ENCODE measurements around the gene LHX6. TPM values are rescaled to one million over a fixed set of nuclear protein-coding genes. Genes with fewer than 3 reads are reported as not detected.

The LHX6 gene
- total RNA-seq, 6 experiments from 2014 or later, result not detected

GRCh38 chr9:122195875-122196274 lies 32.9 kb downstream of the LHX6 start:
- TF ChIP-seq CTCF (IDR thresholded peaks at IDR 0.05), result no peak
- peaks cover 20% of the 10 kb centered on the region for H3K27me3 Mint-ChIP-seq (ENCODE audit: insufficient read depth)
- peaks cover 15% of the 10 kb centered on the region for H3K4me1 Mint-ChIP-seq (ENCODE audit: low read depth)

GRCh38 chr9:122193651-122194050 lies 35.1 kb downstream of the LHX6 start:
- H3K4me1 Mint-ChIP-seq (ENCODE audit: low read depth), result peaks cover 19% of the 10 kb centered on the region
- no peaks in the 10 kb centered on the region for H3K9me3 Mint-ChIP-seq
- no peak for DNase-seq
- no peak overlapping the region for H3K27ac Mint-ChIP-seq
- no peak for TF ChIP-seq CTCF (IDR thresholded peaks at IDR 0.05)
- peaks cover 20% of the 10 kb centered on the region for H3K27me3 Mint-ChIP-seq (ENCODE audit: insufficient read depth)
- no peaks in the 10 kb centered on the region for H3K36me3 Mint-ChIP-seq (ENCODE audit: low read depth)
- no peak overlapping the region for H3K4me3 Mint-ChIP-seq

More at GRCh38 chr9:122195875-122196274, 32.9 kb downstream of the LHX6 start:
- Mint-ChIP-seq H3K4me3 (no peak overlapping the region), H3K9me3 (no peaks in the 10 kb centered on the region), H3K27ac (no peak overlapping the region), H3K36me3 (ENCODE audit: low read depth) (no peaks in the 10 kb centered on the region)
- DNase-seq, result no peak

- Mint-ChIP-seq H3K36me3 (ENCODE audit: low read depth) (no peaks in the 10 kb centered on the region), H3K27ac (no peak overlapping the region), H3K27me3 (ENCODE audit: insufficient read depth) (peaks cover 14% of the 10 kb centered on the region), H3K4me1 (ENCODE audit: low read depth) (peaks cover 19% of the 10 kb centered on the region), H3K4me3 (no peak overlapping the region), H3K9me3 (no peaks in the 10 kb centered on the region)
- DNase-seq, result no peak
- TF ChIP-seq CTCF (IDR thresholded peaks at IDR 0.05), result no peak
These were observed 35.7 kb downstream of the LHX6 start for GRCh38 chr9:122192914-122193525.

GRCh38 chr9:122192261-122192875 lies 36.4 kb downstream of the LHX6 start:
- Mint-ChIP-seq H3K27ac (no peak overlapping the region), H3K4me3 (no peak overlapping the region), H3K27me3 (ENCODE audit: insufficient read depth) (peaks cover 12% of the 10 kb centered on the region), H3K36me3 (ENCODE audit: low read depth) (no peaks in the 10 kb centered on the region), H3K4me1 (ENCODE audit: low read depth) (peaks cover 19% of the 10 kb centered on the region), H3K9me3 (no peaks in the 10 kb centered on the region)
- peak; percentile 33; the same call in 1 of the 2 replicates for TF ChIP-seq CTCF (IDR thresholded peaks at IDR 0.05)
- DNase-seq, result no peak

- H3K4me3 Mint-ChIP-seq, result no peak overlapping the region
These were observed 37.2 kb downstream of the LHX6 start for GRCh38 chr9:122191584-122191983.

More at GRCh38 chr9:122191584-122191983, 37.2 kb downstream of the LHX6 start:
- no peaks in the 10 kb centered on the region for H3K9me3 Mint-ChIP-seq
- no peak for DNase-seq
- peaks cover 13% of the 10 kb centered on the region for H3K27me3 Mint-ChIP-seq (ENCODE audit: insufficient read depth)
- H3K4me1 Mint-ChIP-seq (ENCODE audit: low read depth), result peaks cover 19% of the 10 kb centered on the region
- H3K36me3 Mint-ChIP-seq (ENCODE audit: low read depth), result no peaks in the 10 kb centered on the region
- no peak for TF ChIP-seq CTCF (IDR thresholded peaks at IDR 0.05)
- no peak overlapping the region for H3K27ac Mint-ChIP-seq

Data from HFFc6 (cell line).